ENCODE data around the gene RAB3IL1. TPM values are rescaled to one million over a fixed set of nuclear protein-coding genes. Genes with fewer than 3 reads are reported as not detected.

RAB3IL1 gene
- total and polyA plus RNA-seq, 9 of the 15 experiments (the other 6 are each of a cell fraction or from before 2014, with no cell fraction given) = 0.15 to 42.6 (median 15.5) TPM

- TF ChIP-seq HDGF (IDR thresholded peaks at IDR 0.05) (peak; percentile 48; the same call in 1 of the 2 replicates), ETV1 (tag; conservative IDR thresholded peaks at IDR 0.05; ENCODE audit: low read depth) (no peak), SAP30 (IDR thresholded peaks at IDR 0.05; ENCODE audit: borderline replicate concordance, insufficient read depth, low read depth, low read length, poor library complexity, severe bottlenecking) (no peak), AFF4 (CRISPR knock-in tag; IDR thresholded peaks at IDR 0.05) (0 out of 2 replicates have a peak, but pooled peaks have one; percentile 33), ADNP (tag; IDR thresholded peaks at IDR 0.05) (no peak), DEAF1 (CRISPR knock-in tag; IDR thresholded peaks at IDR 0.05) (peak; percentile 85), RB1 (IDR thresholded peaks at IDR 0.05; ENCODE audit: low read depth) (peak; percentile 65), HMG20B (CRISPR knock-in tag; IDR thresholded peaks at IDR 0.05) (no peak), MECOM (CRISPR knock-in tag; IDR thresholded peaks at IDR 0.05) (no peak), ZC3H8 (IDR thresholded peaks at IDR 0.05) (no peak), GTF2E2 (tag; IDR thresholded peaks at IDR 0.05) (no peak), PHB2 (IDR thresholded peaks at IDR 0.05; ENCODE audit: low read depth) (no peak), NFE2L1 (tag; IDR thresholded peaks at IDR 0.05; ENCODE audit: borderline replicate concordance, low read depth) (no peak), XRCC3 (IDR thresholded peaks at IDR 0.05) (no peak), ZNF124 (CRISPR knock-in tag; IDR thresholded peaks at IDR 0.05) (no peak), CHAMP1 (IDR thresholded peaks at IDR 0.05) (no peak), ESRRB (CRISPR knock-in tag; IDR thresholded peaks at IDR 0.05; ENCODE audit: borderline replicate concordance) (no peak)
- TF ChIP-seq, protein P1, sequence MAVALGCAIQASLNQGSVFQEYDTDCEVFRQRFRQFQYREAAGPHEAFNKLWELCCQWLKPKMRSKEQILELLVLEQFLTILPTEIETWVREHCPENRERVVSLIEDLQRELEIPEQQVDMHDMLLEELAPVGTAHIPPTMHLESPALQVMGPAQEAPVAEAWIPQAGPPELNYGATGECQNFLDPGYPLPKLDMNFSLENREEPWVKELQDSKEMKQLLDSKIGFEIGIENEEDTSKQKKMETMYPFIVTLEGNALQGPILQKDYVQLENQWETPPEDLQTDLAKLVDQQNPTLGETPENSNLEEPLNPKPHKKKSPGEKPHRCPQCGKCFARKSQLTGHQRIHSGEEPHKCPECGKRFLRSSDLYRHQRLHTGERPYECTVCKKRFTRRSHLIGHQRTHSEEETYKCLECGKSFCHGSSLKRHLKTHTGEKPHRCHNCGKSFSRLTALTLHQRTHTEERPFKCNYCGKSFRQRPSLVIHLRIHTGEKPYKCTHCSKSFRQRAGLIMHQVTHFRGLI (CRISPR knock-in tag; IDR thresholded peaks at IDR 0.05) = no peak
Observed at GRCh38 chr11:61897387-61898246, 19.7 kb downstream of the RAB3IL1 start (continued).

Measured in K562 (cell line).